Activated T-cell treated with anti-CD3 and anti-CD28 coated beads, Interleukin-2, amount 50 U/mL, for 1 hour (primary cell): ENCODE results near the gene GPC3.
"Not testable (repeated sequence)": the region's sequence is repeated elsewhere in the genome, so short reads cannot be mapped to it uniquely, and the experiment has no call there.

Experiments
- DNase-seq: peaks from one replicate; pipeline ENCODE4 v3.0.0-alpha.2; 2020

Gene GPC3

DNA sequence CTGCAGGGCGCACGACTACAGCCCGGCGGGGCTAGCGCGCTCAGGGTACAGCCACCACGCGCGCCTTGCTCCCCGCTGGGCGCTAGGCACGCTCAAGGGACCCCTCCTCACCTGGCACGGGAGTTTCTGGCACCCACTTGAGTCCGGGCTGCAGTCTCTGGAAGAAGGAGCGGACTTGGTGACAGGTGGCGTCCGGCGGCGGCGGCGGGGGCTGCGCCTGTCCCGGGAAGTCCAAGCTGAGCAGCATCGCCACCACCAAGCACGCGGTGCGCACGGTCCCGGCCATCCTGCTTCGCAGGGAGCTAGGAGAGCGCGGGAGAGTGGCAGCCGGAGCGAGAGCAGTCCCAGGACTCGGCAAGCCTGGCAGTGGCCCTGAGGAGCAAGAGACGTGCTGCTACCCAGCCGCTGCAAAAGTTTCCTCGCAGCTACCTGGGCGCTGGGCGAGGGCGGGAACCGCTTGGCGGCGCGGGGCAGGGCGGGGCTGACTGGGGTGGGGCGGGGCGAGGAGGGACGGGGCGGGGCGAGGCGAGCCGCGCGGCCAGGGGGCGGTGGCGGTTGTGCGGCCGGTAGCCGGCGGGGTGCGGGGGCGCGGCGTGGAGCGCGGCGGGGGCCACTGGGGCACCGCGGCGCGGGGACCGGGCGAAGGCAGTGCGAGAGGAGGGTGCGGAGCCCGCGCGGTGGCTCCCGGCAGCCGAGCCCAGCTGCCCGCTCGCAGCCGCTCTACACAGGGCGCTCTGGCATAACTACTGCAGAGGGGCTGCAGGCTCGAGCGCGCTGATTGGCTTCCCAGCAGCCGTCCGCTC lies at the start of gene GPC3:
TSS of gene GPC3 (minus strand) at position 431 of the 803 bp plus-strand sequence.
- DNase-seq, result peak; percentile 52

DNA sequence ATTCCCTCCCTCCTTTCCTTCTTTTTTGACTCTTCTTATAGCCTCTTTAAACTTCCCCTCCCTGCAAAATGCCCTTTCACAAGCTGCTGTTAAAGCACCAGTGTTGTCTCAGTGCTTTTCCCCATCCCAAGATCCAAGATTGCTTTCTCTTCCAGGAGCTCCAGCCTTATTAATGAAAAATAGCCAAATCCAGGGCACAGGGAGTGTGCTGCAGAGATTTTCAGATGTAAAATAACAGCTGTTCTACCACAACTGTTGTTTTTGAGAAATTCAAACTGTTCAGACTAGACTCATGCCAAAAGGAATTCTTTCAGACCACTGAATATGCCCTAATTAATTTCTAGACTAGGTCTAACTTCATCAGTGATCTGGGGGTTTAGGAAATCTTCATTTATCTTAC lies 47.0 kb upstream of the GPC3 start:
- no peak for DNase-seq

DNA sequence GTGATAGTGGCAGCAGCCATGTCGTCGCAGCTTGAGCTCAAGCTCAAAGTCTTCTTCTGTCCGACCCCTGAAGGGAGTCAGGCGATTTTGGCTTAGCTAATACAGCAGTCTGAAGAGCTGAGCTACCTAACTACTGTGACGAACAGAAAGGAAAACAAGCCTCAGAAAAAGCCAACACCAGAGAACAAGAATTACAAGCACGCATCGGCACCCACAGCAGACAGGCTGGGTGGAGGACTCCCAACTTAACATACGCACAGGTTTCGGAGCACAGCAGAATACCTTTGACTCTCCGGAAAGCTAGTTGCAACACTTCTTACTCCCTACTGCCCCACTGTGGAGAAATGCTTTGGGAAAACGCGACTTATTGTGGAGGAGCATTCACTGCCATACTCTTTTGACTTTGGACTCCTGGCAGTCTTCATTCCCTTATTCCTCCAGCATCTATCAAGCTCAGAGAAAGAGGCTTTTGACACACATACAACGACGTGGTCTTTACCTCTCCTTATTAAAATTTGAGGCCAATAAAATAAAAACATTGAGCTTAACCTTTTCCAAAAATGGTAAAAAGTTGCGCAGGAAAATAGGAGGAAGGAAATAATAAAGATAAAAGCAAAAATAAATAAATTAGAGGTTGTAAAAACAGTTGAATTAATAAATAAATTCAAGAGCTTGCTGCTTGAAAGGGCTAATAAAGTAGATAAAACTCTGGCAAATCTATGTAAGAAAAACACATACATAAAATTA lies 41.3 kb upstream of the GPC3 start:
- no peak for DNase-seq

DNA sequence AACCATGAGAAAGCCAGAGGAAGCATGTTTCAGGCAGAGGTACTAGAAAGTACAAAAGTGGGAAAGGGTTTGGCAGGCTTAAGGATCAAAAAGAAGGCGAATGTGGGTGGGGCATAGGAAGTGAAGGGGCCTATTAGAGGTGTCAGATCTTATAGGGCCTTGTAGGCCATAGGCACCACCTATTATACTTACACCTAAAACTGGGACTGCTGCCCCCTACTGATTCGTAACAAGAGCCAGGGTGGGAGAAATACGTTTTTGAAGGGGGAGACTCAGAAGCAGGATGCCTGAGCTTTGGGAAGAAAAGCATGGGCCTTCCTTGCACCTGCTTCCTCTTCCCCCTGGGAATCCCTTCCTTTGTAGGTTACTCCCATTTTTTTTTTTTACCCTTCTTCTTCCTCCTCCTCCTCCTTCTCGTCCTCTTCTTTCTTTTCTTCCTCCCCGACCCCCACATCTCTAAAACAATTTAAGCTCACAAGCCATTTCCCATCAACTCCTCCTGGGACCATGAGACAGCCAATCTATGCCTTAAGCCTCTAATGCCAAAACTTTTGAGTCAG lies 40.7 kb upstream of the GPC3 start:
- DNase-seq, result no peak

DNA sequence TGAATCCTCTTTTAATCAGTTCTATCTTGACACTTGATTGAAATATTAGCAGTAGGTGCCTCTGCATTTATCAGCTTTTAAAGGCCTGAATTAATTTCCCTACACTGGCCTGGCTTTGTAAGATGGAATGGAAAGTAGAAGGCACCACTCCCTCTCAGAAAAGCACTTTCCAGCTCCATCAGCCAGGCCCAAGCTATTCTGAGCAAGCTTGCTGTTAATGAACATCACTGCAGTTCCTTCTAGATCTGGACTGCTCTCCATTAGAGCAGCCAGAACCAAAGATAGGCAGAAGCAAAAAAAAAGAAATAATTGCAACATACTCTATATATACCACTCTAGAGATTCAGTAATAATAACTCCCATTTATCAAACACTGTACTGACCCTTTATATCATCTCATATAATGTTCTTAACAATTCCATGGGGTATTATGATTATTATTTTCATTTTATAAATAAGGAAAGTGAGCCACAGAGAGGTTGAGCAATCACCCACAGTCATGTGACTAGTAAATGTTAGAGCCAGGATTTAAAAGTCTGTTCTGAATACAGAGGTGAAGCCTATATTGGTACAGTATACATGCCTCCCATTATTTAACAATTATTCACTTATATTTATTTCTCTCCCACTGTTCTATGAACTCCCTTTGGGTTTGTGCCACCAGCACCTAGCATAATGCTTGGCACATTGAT lies 39.4 kb upstream of the GPC3 start:
- DNase-seq, result no peak

DNA sequence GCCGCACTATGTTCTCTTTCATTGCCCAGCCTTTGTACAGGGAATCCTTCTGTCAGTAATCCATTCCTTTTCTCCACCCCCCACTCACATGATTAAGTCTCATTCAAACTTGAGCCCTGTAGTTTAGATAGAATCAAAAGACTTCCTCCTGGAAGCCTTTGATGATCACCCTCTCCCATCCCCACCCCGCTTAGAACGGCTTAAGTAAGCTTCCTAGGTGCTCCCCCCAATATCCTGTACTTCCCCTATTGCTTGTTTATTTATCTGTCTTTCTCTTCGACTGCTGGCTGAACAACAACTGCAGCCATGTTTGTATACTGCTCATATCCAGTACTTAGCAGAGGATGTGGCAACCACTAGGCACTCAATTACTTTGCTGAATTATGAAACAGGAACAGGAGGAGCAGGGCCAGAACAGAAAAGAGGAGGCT lies 38.5 kb upstream of the GPC3 start:
- no peak for DNase-seq

DNA sequence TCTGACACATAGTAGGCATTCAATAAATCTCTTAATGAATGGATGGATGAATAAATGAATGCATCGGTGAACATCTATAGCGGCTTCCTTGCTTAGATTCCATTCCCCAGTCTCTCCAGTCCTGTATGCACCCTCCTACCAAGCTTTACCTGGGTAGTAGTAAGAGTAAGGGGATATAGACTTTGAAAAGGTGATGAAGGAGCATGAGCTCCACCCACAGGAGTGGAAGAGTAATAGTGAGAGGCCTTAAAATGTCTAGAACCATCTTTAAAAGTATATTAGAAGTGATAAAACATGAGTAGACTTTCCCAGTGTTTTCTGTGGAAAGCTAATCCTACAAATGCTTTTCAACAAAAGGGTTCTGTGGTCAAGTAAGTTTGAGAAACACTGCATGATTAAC lies 35.5 kb upstream of the GPC3 start:
- no peak for DNase-seq

DNA sequence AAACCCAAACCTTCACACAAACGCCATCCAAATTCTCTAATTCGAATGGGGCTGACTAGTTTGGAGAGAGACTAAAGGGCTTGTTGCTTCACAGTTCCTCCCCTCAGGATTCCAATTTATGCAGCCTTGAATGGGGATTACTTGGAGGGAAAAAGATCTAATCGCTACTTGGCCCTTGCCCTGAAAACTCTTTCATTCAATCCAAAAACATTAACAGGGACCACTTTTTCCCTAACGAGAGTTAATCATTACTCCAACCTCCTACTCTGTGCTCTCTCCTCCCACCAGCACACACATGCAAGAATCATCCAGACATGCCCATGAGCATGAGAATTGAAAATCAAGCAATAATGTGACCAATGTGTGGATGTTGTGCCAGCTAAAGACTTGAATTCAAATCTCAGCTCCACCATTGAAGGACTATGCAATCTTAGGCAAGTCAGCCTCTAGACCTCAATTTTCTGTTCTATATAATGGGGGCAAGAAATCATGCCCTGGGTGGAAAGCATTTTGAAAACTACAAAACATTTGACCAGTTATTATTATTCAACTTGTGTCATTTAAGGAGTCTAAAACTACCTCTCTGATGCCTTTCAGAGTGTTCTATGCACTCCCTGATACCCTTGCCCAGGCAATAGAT lies 34.3 kb upstream of the GPC3 start:
- DNase-seq, result no peak

DNA sequence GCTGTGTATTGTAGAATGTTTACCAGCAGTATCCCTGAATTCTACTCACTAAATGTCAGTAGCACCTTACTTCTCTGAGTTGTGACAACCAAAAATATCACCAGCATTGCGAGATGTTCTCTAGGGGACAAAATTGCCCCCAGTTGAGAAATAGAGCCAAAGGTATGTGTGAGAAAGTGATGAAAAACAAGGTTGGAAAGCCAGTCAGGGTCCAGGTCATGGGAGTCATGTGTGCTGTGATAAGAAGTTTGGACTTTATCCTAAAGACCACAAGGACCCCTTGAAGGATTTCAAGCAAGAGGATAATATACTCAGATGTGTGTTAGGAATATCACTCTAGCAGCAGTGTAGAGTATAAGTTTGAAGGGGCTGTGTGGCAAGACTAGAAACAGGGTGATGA lies 30.9 kb upstream of the GPC3 start:
- not testable (repeated sequence) for DNase-seq

DNA sequence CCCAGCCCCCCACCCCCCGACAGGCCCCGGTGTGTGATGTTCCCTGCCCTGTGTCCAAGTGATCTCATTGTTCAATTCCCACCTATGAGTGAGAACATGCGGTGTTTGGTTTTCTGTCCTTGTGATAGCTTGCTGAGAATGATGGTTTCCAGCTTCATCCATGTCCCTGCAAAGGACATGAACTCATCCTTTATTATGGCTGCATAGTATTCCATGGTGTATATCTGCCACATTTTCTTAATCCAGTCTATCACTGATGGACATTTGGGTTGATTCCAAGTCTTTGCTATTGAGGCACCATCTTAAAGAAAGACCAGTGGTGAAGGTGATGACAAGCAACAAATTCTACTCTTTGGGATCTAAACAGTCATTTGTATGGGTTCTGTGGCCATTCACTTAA lies 30.1 kb upstream of the GPC3 start:
- DNase-seq, result not testable (repeated sequence)

DNA sequence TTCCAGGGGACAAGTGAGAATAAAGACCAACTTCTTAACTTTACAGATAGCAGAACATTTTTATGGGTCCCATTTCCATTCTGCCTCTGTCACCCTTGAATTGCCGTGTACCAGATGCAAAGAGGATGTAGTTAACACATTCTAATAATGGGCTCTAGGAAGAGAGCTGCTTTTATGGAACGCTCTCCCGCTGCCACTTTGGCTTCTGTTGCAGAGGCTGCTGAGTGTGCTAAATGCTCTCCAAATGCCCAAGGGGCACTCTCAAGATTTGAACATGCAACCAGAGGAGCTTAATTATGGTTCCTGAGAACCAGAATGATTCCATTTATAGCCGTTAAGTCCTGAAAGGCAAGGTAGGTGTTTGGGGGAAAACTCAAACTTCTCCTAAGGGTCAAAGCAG lies 28.1 kb upstream of the GPC3 start:
- DNase-seq, result no peak

DNA sequence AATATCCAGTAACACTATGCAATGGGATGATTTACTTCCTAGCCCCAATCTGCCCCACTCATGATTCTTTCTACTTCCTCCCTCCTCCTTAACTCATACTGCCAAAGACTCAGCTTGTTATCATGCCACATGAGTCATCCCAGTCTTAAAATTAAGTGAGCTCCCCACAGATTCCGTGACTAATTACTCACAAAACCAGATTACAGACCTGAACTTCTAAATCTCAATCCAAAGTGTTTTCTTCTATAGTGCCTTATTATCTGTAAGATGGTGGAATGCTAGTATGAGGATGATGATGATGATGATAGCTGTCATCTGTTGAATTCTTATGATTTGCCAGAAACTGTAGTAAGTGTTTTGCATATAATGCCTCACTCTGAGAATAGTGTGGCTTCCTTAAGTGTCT lies 27.7 kb upstream of the GPC3 start:
- DNase-seq, result no peak

DNA sequence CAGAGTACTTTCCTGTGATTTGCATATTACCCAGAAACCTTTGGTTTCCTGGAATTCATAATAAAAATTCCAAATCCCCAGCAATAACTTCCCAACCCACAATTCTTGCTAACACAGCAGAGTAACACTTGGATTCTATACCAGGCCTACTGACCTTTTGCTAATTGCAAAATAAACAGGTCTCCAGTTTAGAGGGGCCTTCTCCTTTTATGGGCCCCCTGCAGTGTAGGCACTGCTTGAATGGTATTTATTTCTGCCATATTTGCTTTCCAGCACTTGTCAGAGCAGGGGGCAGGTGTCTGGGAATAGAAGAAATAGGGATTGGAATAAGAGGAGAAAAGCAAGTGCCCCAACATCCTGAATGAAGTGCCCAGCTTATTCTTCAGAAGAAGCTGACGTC lies 25.3 kb upstream of the GPC3 start:
- DNase-seq, result no peak

DNA sequence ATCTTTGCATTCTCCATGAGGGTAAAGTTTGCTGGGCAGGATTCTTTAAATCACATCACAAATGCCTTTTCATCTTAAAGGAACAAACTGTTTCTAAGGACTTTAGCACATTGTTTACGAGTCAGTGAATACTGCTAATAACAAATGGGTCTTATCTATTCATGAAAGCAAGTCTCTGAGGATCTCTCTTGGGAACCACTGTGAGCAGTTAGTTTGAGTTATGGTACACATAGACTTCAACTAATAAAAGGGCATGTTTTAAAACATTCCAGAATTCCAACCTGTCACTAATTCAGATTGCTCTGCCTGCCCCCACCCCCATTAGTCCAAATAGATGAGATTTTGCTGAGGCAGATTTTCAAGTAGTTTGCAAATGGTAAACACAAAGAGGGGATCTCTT lies 22.3 kb upstream of the GPC3 start:
- no peak for DNase-seq

DNA sequence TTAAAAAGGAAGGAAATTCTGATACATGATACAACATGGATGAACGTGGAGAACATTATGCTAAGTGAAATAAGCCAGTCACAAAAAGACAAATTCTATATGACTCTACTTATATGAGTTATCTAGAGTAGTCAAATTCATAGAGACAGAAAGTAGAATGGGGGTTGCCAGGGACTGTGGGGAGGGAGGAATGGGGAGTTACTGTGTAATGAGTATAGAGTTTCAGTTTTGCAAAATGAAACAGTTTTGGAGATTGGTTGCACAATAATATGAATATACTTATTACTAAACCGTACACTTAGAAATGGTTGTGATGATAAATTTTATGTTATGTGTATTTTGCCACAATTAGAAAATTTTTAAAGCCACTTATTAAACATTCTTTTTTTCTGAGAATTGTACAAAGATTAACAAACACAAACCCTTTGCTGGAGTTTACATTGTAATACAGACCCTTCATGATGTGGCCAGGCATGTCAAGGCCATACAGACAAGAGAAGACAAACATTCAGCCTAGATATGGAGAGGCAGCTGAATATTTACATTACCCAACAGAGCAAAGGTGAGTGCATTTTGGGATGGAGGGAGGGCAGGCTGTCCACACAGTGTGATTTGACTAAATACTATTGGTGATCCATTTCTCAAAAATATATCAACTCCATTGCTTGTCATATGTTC lies 21.2 kb upstream of the GPC3 start:
- no peak for DNase-seq

DNA sequence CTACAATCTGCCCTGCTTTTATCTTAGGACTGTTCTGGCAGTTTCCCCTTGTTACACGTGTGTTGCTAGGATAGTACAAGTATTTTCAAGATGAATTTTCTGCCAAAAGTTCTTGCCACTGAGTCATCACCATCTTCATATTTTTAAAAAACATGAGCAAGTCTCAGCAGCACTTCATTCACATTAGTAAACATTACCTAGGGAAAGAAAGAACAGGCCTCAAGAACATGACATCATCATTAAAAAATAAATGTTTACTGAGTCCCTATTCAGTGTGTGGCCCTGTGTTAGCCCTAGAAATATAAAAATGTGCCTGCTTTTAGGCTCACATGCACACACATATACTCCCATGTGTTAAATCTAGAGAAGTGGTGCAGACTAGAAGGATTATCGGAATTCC lies 18.7 kb upstream of the GPC3 start:
- no peak for DNase-seq

DNA sequence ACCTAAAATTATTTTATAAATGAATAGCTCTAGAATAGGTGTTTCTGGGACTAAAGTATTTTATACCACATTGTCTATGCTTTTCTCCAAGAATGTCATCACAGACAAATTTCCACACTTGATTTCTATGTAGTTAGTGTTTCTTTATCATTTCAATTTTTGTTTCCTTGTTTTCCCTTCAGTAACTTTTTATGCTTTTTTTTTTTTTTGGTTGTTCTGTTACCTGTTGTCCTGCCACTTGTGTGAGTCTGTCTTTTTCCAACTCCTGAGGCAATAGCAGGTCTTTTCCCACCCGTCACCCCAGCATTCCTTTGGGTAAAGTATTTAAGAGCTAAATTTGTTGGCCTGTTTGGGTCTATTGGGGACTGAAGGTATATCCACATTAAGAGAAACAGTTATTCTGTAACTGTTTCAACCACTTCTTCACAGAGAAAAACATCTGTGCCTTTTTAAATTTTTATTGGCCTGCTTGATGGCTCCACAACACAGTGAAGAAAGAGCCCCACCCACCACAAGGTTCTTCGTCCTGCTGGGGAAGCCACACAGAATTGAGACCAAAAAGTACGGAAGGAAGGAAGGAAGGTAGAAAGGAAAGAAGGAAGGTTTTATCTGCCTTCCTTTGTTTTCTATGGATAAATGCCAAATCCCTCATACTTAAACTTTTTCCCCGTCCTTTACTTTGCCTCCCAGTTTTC lies 17.7 kb upstream of the GPC3 start:
- DNase-seq, result no peak

DNA sequence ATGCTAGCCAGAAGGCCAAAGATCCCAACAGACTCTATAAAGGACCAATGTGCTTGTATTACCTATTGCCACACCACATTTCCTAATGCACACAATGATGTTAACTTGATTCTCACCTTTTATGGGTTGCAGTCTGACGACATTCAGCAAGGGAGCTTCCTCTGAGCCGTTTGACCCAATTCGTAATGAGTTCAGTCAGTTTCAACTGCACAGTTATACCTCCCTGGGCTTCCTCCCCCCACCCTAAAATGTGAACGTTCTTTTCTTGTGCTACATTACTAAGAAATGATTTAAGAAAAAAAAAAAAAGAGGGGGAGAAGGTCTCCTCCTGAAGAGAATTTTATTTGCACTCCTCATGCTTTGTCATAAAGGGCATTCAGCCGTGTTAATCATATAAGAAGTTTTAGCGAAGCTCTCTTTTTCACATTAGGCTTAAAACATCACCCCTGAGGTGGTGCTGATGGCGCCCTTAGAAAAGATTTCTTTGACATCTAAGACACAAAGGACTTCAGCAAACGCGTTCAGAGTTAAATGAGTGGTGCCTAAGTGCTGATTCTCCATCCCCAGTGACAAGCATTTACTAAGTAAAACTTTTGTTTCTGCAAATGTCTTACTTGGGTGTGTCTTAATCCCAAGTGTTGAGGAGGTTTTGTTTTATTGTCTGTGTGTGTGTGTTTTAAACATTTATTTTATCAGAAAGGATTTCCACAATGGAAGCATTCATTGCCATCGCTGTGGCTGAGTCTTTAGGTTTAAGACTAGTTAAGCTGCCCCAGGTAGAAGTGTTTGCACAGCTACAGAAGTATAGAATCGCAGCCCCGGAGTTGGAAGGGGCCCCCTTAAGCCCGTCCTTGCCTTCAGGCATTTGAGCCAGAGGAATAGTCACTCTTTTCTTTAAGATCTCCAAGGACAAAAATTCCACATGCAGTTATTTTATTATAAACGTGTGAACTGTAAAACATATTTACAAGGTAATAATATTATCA lies 15.2 kb upstream of the GPC3 start:
- DNase-seq, result no peak

DNA sequence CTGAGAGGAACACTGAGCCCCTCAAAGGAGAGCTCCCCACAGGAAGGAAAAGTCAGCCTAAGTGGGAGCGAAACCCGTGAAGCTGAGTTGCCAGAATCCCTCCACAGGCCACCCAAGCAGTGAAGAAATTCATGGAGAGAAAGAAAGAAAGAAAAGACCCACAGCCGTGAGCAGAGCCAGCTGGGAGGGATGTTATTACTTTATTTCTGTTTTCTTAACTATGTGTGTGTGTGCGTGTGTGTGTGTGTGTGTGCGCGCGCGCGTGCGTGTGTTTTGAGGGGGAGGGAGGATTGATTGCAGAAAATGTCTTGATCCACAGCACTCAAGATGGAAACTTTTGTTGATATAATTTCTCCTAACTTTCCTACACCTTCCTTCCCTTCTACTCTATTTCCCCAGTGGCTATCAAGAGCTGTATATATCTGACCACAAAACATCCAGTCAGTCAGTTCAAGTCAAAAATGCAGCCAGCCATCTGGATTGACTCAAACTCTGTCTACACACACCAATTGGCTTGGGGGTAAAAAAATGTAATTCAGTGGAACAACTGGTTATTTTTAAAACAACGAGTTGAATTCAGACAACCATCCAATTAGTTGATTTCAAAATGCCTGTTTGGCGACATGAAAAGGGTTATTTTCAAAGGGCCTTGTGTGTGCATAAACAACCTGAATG lies 13.8 kb upstream of the GPC3 start:
- DNase-seq, result no peak

DNA sequence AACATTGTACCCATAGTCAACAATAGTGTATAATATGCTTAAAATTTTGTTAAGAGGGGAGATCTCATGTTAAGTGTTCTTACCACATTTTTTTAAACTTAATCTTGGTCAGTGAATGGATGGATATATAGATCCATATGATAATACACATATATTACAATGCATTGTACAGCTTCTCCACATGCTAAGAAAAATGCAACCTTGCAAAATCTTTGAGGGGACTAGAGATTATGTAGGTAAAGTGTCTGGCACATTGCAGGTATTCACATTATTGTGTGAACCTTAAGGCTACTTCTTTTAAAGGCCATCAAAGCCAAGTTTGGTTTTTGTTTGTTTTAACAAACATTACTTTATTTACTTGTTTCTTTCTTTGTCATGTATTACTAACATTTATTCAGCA lies 10.4 kb upstream of the GPC3 start:
- DNase-seq, result no peak
